ENCODE data around the gene NAALADL2. TPM values are rescaled to one million over a fixed set of nuclear protein-coding genes. Genes with fewer than 3 reads are reported as not detected.
A peak's percentile ranks its signal among the peaks of the same experiment; 100 is the strongest.
"Not testable (repeated sequence)": the region's sequence is repeated elsewhere in the genome, so short reads cannot be mapped to it uniquely, and the experiment has no call there.

Gene NAALADL2
- total RNA-seq, 4 donors from 2014 or later: 0.36 to 9.2 (median 0.63) TPM

DNA sequence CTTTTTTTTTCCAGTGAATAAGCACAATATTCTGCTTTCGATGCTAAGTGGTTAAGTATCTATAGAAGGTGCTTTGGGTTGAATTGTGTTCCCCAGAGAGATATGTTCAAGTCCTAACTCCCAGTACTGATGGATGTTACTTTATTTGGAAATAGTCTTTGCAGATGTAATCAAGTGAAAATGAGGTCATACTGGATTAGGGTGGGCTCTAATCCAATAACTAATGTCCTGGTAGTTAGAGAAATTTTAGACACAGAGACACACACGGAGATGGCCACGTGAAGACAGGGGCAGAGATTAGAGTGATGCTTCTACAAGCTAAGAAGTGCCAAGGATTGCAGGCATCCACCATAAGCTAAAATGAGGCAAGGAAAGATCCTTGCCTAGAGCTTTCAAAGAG lies 662.3 kb downstream of the NAALADL2 start:
- intact Hi-C loops (cut with DNase I; ENCODE audit: low total_unique reads): no loop called here
- no peaks in the 10 kb centered on the region for H3K27me3 ChIP-seq
- H3K4me3 ChIP-seq: no peak overlapping the region
- in situ Hi-C loops (cut with MboI; ENCODE audit: low sequenced_read_pairs in 4 of 4): no loop called here
- no peak for TF ChIP-seq POLR2A (IDR thresholded peaks at IDR 0.05)
- TF ChIP-seq, protein P1, sequence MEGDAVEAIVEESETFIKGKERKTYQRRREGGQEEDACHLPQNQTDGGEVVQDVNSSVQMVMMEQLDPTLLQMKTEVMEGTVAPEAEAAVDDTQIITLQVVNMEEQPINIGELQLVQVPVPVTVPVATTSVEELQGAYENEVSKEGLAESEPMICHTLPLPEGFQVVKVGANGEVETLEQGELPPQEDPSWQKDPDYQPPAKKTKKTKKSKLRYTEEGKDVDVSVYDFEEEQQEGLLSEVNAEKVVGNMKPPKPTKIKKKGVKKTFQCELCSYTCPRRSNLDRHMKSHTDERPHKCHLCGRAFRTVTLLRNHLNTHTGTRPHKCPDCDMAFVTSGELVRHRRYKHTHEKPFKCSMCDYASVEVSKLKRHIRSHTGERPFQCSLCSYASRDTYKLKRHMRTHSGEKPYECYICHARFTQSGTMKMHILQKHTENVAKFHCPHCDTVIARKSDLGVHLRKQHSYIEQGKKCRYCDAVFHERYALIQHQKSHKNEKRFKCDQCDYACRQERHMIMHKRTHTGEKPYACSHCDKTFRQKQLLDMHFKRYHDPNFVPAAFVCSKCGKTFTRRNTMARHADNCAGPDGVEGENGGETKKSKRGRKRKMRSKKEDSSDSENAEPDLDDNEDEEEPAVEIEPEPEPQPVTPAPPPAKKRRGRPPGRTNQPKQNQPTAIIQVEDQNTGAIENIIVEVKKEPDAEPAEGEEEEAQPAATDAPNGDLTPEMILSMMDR (IDR thresholded peaks at IDR 0.05 in 4 of 5, conservative IDR thresholded peaks at IDR 0.05 in 1 of 5): no peak
- ATAC-seq (no peak), DNase-seq (no peak)
- H3K27ac ChIP-seq: no peak overlapping the region
- H3K9me3 ChIP-seq: no peaks in the 10 kb centered on the region
- no peaks in the 10 kb centered on the region for H3K36me3 ChIP-seq
- no peaks in the 10 kb centered on the region for H3K4me1 ChIP-seq

DNA sequence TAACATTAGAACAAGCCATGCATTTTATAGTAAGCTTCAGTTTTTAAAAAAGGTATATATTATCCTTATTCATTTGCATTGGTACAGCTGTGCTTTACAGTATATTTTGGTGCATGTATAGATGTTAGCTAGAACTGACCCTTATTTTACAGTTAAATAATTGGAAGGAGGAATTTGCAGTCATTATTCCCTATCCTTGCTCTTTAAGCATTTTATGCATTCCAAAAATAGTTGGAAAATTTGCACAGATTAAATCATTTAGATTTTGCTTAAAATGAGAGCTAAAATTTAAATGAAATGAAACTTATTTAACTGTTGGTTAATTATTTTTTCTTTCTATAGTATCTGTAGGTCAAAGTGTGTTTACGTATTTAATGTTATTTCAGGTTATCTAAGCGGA lies 667.1 kb downstream of the NAALADL2 start:
- Histone ChIP-seq H3K36me3 (no peaks in the 10 kb centered on the region), H3K4me1 (no peaks in the 10 kb centered on the region), H3K27ac (no peak overlapping the region), H3K9me3 (no peaks in the 10 kb centered on the region), H3K27me3 (no peaks in the 10 kb centered on the region), H3K4me3 (peak overlapping the region; percentile 19 to 34 (median 27))
- ATAC-seq: no peak
- TF ChIP-seq POLR2A (IDR thresholded peaks at IDR 0.05): no peak
- in situ Hi-C loops (cut with MboI; ENCODE audit: low sequenced_read_pairs in 4 of 4): no loop called here
- DNase-seq: no peak
- intact Hi-C loops (cut with DNase I; ENCODE audit: low total_unique reads): no loop called here

DNA sequence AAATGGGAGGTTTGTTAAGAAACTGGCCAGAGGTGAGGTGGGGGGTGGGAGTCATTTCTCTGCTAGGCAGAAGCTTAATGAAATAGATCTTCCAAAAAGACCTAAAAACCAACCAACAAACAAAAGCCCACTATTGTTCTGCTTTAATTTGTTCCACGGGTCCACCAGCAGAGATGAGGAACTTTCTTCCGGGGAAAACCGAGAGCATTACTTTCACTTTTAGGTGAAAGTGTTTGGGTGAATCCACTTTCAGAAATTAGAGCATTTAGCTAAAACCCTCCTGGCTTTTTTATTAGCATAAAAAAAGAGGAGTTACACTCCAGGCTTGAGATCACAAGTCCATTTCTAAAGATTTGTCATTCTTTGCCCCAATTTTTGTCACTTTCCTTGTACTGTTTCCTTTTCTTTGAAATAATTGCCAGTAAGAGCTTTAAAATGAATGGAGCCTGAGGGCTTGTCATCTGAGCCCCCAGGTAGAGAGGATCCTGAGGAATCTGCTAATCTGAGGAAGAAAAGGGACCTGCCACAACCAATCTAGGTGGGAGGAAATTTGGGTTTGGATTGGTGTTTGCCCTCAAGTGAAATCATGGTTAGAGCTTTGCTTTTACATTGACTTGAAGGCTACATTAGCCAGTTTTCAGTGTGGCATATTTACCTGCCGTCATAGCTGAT lies 667.6 kb downstream of the NAALADL2 start:
- Histone ChIP-seq H3K27ac (no peak overlapping the region), H3K36me3 (no peaks in the 10 kb centered on the region), H3K9me3 (no peaks in the 10 kb centered on the region), H3K27me3 (no peaks in the 10 kb centered on the region), H3K4me3 (peak overlapping the region; percentile 19 to 34 (median 27)), H3K4me1 (no peaks in the 10 kb centered on the region)
- DNase-seq (no peak), ATAC-seq (no peak)
- intact Hi-C loops (cut with DNase I; ENCODE audit: low total_unique reads): no loop called here
- in situ Hi-C loops (cut with MboI; ENCODE audit: low sequenced_read_pairs in 4 of 4): no loop called here
- no peak for TF ChIP-seq POLR2A (IDR thresholded peaks at IDR 0.05)
- TF ChIP-seq, protein P1 (IDR thresholded peaks at IDR 0.05 in 4 of 5, conservative IDR thresholded peaks at IDR 0.05 in 1 of 5): no peak

DNA sequence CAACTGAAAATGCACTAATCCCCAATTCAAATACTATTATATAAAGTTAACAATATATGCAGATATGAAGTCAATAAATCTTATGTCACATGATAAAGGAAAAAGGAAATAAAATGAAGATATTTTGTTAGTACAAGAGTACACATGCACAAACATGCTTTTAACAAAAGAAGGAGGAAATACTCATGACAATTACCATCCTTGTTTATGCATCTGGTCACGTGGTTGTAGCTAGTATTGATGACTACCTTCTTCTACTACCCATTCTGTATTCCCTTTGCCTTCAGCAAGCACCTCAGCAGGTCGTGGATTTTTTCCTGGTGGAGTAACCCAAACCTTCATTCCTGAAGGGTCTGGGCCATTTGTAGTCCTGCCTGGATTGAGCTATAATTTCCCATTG lies 669.6 kb downstream of the NAALADL2 start:
- ATAC-seq; H3K9me3 ChIP-seq; H3K27ac ChIP-seq; H3K36me3 ChIP-seq; H3K27me3 ChIP-seq; in situ Hi-C loops (cut with MboI; ENCODE audit: low sequenced_read_pairs in 4 of 4); intact Hi-C loops (cut with DNase I; ENCODE audit: low total_unique reads); H3K4me1 ChIP-seq; DNase-seq; H3K4me3 ChIP-seq: not testable (repeated sequence)

DNA sequence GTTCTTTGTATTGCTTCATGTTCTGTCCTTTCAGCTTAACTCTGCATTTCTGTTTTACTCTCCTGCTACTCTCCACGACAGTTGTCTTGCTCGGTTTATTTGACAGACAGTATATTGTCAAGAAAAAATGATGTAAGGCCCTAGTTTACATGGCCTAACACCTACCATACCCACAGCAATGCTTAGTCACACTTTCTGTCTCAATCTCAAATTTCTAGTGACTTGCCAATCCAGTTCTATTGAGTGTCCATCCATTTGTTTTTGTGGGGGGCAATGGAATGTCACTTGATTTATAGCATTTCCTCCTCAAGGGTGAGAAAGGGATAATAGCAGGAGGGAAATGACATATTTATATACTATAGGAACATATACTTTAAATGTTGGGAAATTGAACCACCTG lies 676.2 kb downstream of the NAALADL2 start:
- TF ChIP-seq, protein P1 (IDR thresholded peaks at IDR 0.05 in 4 of 5, conservative IDR thresholded peaks at IDR 0.05 in 1 of 5): no peak
- TF ChIP-seq POLR2A (IDR thresholded peaks at IDR 0.05): no peak
- in situ Hi-C loops (cut with MboI; ENCODE audit: low sequenced_read_pairs in 4 of 4): no loop called here
- ATAC-seq: no peak
- H3K4me3 ChIP-seq: no peak overlapping the region
- no peaks in the 10 kb centered on the region for H3K27me3 ChIP-seq
- H3K27ac ChIP-seq: no peak overlapping the region
- no peaks in the 10 kb centered on the region for H3K4me1 ChIP-seq
- intact Hi-C loops (cut with DNase I; ENCODE audit: low total_unique reads): no loop called here
- no peak for DNase-seq
- H3K36me3 ChIP-seq: no peaks in the 10 kb centered on the region
- H3K9me3 ChIP-seq: no peaks in the 10 kb centered on the region

DNA sequence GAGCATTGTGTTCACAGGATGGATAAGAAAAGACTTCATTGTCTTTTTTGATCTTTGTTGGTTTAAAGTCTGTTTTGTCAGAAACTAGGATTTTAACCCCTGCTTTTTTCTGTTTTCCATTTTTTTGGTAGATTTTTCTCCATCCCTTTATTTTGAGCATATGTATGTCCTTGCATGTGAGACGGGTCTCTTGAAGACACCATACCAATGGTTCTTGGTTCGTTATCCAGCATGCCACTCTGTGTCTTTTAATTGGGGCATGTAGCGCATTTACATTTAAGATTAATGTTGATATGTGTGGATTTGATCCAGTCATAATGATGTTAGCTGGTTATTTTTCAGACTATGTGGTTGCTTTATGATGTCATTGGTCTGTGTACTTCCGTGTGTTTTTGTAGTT lies 687.0 kb downstream of the NAALADL2 start:
- in situ Hi-C loops (cut with MboI; ENCODE audit: low sequenced_read_pairs in 4 of 4) (no loop called here), intact Hi-C loops (cut with DNase I; ENCODE audit: low total_unique reads) (no loop called here)
- H3K27me3 ChIP-seq: no peaks in the 10 kb centered on the region
- H3K4me3 ChIP-seq: no peak overlapping the region
- TF ChIP-seq POLR2A (IDR thresholded peaks at IDR 0.05): no peak
- TF ChIP-seq, protein P1 (IDR thresholded peaks at IDR 0.05 in 4 of 5, conservative IDR thresholded peaks at IDR 0.05 in 1 of 5): no peak
- ATAC-seq (no peak), DNase-seq (no peak)
- no peaks in the 10 kb centered on the region for H3K36me3 ChIP-seq
- no peak overlapping the region for H3K27ac ChIP-seq
- no peaks in the 10 kb centered on the region for H3K4me1 ChIP-seq
- no peaks in the 10 kb centered on the region for H3K9me3 ChIP-seq

All from gastrocnemius medialis (tissue), 4 donors.